ENCODE measurements around the gene BCR.

- TF ChIP-seq POLR2A (IDR thresholded peaks at IDR 0.05) (no peak), CTCF (IDR thresholded peaks at IDR 0.05) (no peak), EP300 (IDR thresholded peaks at IDR 0.05) (no peak)
These were observed 94.8 kb downstream of the BCR start for GRCh38 chr22:23274891-23275694.
